GM19372 (cell line): ENCODE data around the gene MFSD6.
A peak's percentile ranks its signal among the peaks of the same experiment; 100 is the strongest.
"Not testable (repeated sequence)": the region's sequence is repeated elsewhere in the genome, so short reads cannot be mapped to it uniquely, and the experiment has no call there.

ENCODE experiments used
- ATAC-seq: cut with Tn5 transposase; IDR thresholded peaks from one replicate; pipeline ENCODE4 v1.9.1; 2021; ENCODE audit warnings: mild to moderate bottlenecking, low read depth, moderate library complexity; ENCODE audit not compliant: unreplicated experiment

The MFSD6 gene

GRCh38 chr2:190407662-190408537 is at the start of gene MFSD6:
Gene MFSD6, plus strand, starts transcription at chr2:190408355. Its CDS starts 27,675 bp downstream, at chr2:190436030.
- ATAC-seq, result peak; percentile 56

DNA sequence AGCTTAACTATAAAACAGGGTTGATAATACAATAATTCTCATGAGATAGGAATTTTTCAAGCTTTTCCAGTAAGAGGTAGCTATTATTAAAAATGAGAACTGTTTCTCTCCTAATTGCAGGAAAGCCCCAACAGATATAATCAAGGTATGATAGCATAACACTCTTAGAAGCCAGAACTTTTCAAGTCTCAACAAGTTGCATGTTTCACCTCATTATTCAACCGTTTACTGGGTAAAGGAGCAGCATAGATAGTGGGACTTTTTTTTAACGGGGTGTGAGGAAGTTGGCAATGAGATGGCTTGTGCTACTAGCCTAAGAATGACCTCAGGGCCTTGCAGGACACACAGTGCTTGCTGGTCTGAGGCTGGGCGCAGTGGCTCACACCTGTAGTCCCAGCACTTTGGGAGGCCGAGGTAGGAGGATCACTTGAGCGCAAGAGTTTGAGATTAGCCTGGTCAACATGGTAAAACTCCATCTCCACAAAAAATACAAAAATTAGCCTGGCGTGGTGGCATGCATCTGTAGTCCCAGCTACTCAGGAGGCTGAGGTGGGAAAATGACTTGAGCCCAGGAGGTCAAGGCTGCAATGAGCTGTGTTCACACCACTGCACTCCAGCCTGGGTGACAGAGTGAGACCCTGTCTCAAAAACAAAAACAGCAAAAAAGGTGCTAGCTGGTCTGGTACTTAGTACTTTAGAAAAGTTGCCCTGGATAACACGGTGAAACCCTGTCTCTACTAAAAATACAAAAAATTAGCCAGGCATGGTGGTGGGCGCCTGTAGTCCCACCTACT is 49.3 kb upstream of the MFSD6 start:
- ATAC-seq, result not testable (repeated sequence)

- no peak for ATAC-seq
Observed at GRCh38 chr2:190360561-190360960, 47.6 kb upstream of the MFSD6 start.

- ATAC-seq, result no peak
Observed at GRCh38 chr2:190360965-190361364, 47.2 kb upstream of the MFSD6 start.

GRCh38 chr2:190361572-190361971 is 46.6 kb upstream of the MFSD6 start:
- ATAC-seq, result no peak

DNA sequence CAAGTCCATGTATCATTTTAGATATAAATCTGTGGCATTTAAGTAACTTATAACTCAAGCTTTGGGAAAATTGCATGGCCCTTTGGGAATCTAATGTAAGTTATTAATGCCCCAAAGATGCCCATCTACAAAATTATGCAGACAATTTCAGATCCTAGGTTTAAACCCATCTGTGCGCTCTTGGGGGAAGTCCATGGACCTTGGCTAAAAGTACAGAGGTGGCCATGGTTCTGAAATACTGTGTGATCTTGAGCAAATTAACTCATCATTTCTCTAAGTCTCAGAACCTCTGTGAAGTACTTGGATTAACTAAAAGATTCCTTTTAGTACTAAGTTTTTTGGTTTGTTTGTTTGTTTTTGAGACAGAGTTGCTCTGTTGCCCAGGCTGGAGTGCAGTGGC is 45.3 kb upstream of the MFSD6 start:
- ATAC-seq, result no peak

- no peak for ATAC-seq
Observed at GRCh38 chr2:190365499-190366204, 42.5 kb upstream of the MFSD6 start.

GRCh38 chr2:190366248-190366753 is 41.9 kb upstream of the MFSD6 start:
- no peak for ATAC-seq

DNA sequence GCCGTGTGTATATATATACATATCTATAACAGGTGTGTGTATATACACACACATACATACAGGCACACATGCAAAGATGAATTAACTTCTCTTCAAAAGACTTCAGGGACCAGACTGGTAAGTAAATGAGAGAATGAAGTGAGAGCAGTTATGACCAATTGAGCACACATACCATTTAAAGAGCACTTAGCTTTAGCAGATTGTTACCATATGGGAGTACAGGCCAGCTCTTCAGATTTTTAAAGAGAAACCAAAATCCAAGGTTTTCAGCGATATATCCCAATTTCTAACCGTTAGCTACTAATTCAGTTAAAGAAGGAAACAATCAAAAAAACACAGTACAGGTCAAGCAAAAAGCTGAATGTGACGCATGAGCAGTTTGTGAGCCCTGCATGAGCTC is 41.1 kb upstream of the MFSD6 start:
- ATAC-seq, result no peak

- ATAC-seq, result no peak
Observed at GRCh38 chr2:190369635-190370034, 38.5 kb upstream of the MFSD6 start.

- ATAC-seq, result no peak
Observed at GRCh38 chr2:190376083-190376482, 32.1 kb upstream of the MFSD6 start.

- no peak for ATAC-seq
Observed at GRCh38 chr2:190376591-190377245, 31.4 kb upstream of the MFSD6 start.

GRCh38 chr2:190378880-190379237 is 29.3 kb upstream of the MFSD6 start:
- ATAC-seq, result no peak

- ATAC-seq, result no peak
Observed at GRCh38 chr2:190379249-190379964, 28.7 kb upstream of the MFSD6 start.

DNA sequence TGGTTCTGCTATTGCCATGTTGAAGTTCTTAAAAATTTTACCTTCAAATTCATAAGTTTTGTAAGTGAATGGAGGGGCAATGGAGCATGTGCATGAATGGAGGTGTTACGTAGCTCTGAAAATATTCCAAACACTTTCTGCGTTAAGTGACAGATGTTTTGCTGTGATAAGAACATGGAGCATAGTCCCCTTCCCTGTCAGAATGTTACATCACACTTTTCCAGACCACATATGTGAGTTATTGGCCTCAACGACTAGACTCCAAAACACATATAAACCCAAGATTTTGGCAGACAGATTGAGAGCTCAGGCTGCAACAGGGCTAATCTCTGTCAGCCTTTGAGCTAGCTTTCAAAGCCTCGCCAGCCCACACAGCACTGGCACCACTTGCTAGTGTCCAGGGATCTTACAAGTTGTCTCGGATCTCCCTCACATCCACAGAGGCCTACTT is 27.2 kb upstream of the MFSD6 start:
- no peak for ATAC-seq

DNA sequence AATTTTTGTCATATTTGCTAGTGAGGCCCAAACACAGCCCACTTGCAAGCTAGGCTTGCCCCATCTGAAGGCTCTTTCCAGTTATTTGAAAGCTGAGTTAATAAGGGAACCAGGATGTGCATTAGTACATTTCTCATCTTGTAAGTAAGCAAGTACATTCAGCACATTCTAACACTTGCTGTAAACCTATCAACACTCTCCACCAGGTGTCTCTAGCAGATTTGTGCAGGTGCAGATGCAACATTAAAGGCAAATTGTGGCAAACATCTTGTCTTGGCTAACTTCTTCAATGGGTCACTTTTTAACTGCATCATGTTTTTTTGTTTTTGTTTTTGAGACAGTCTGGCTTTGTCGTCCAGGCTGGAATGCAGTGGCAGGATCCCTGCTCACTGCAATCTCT is 25.3 kb upstream of the MFSD6 start:
- ATAC-seq, result peak; percentile 83

DNA sequence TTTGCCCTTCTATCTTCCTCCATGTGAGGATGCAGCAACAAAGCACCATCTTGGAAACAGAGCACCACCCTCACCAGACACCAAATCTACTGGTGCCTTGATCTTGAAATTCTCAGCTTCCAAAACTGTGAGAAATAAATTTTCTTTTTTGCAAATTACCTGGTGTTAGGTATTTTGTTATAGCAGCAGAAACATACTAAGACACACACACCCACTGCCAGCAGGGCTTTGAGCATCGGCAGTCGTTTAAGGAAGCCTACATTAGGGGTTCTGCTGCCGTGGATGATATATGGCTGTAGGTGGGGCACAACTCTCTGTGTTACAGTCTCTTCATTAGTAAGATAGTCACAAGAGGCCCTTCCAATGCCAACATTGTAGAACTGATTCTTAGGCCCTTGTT is 20.7 kb upstream of the MFSD6 start:
- no peak for ATAC-seq

GRCh38 chr2:190396271-190396670 is 11.9 kb upstream of the MFSD6 start:
- no peak for ATAC-seq

DNA sequence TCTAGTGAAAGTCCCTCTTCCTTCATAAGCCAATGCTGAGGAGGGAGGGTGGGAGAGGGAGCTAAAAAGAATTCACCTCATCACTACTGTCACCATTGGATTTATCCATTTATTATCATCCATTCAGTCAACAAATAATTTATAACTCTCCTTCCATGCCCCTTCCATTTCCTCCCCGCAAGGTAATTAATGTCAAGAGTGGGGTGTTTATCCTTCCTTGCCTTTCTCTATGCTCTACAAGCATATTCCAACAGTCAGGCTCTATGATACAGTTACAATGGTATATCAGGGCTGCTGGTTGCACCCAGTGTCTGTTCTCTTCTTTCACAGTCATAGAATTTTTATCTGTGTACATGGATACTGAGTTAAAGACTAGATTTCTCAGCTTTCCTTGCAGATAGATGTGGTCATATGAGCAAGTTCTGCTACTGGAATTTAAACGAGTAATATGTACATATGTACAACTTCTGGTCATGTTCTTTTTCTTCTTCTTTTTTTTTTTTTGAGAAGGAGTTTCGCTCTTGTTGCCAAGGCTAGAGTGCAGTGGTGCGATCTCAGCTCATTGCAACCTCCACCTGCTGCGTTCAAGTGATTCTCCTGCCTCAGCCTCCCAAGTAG is 5.1 kb upstream of the MFSD6 start:
- ATAC-seq, result no peak
